Measurements from ENCODE around the gene NUTM2B. TPM values are rescaled to one million over a fixed set of nuclear protein-coding genes. Genes with fewer than 3 reads are reported as not detected.

The NUTM2B gene, protein sequence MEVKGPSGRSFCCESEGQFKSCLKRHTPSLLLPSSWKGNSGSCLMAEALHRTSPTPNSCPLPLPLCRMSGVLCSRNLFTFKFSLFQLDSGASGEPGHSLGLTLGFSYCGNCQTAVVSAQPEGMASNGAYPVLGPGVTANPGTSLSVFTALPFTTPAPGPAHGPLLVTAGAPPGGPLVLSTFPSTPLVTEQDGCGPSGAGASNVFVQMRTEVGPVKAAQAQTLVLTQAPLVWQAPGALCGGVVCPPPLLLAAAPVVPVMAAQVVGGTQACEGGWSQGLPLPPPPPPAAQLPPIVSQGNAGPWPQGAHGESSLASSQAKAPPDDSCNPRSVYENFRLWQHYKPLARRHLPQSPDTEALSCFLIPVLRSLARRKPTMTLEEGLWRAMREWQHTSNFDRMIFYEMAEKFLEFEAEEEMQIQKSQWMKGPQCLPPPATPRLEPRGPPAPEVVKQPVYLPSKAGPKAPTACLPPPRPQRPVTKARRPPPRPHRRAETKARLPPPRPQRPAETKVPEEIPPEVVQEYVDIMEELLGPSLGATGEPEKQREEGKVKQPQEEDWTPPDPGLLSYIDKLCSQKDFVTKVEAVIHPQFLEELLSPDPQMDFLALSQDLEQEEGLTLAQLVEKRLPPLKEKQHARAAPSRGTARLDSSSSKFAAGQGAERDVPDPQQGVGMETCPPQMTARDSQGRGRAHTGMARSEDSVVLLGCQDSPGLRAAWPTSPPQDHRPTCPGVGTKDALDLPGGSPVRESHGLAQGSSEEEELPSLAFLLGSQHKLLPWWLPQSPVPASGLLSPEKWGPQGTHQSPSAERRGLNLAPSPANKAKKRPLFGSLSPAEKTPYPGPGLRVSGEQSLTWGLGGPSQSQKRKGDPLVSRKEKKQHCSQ
- 0.19 and 0.28 TPM in 2 replicates for total RNA-seq

GRCh38 chr10:79702927-79703326 lies at the start of gene NUTM2B:
Gene NUTM2B (plus strand): TSS chr10:79703227. CDS start chr10:79703610, 383 bp downstream.

Other genes with a start within 250 kb of the NUTM2B start
- gene EIF5AL1, start 190.7 kb upstream of the NUTM2B start, total RNA-seq = 0.28 and 0.77 TPM in 2 replicates
- not detected in 2 replicates for gene SFTPA2, start 142.8 kb upstream of the NUTM2B start, total RNA-seq
- not detected in 2 replicates for gene SFTPA1, start 92.3 kb upstream of the NUTM2B start, total RNA-seq
- gene NUTM2E, start 123.5 kb downstream of the NUTM2B start, total RNA-seq = under 0.01 TPM in 1 of 2 replicates, not detected in the other
- gene SFTPD, start 245.9 kb downstream of the NUTM2B start, total RNA-seq = not detected in 2 replicates